ENCODE data around the gene GIT2. TPM values are rescaled to one million over a fixed set of nuclear protein-coding genes. Genes with fewer than 3 reads are reported as not detected.
A peak's percentile ranks its signal among the peaks of the same experiment; 100 is the strongest.

The GIT2 gene
- total and polyA plus RNA-seq, 2 of the 13 experiments (the other 11 are each of a cell fraction or from before 2014, with no cell fraction given), result 18.4 to 19.8 TPM

- H3K4me2 ChIP-seq (ENCODE audit: low read depth, low read length), result peak overlapping the region; percentile 28
- H3K36me3 ChIP-seq (replicated peaks in 1 of 2; ENCODE audit: control insufficient read depth in 1 of 2, insufficient read depth in 2 of 2, low read length in 2 of 2), result peaks cover 5 to 27% of the 10 kb centered on the region in 2 experiments; a peak in 4 of 5 replicates
- intact Hi-C loops (cut with micrococcal nuclease; ENCODE audit: unreplicated experiment), result no loop called here
- in situ Hi-C loops (cut with HindIII; ENCODE audit: extremely low pct_ligation_motif_present, low pct_unique_long_range_greater_than_20kb), result no loop called here
- no peaks in the 10 kb centered on the region for H3K27me3 ChIP-seq (ENCODE audit: control insufficient read depth in 1 of 2, insufficient read depth in 2 of 2, low read length in 2 of 2)
- H3K79me2 ChIP-seq (ENCODE audit: insufficient read depth, low read length), result peaks cover 2% of the 10 kb centered on the region
- FAIRE-seq, result peak; percentile 83
- no peaks in the 10 kb centered on the region for H4K20me1 ChIP-seq (ENCODE audit: insufficient read depth, low read length)
- no peaks in the 10 kb centered on the region for H3K9me3 ChIP-seq (ENCODE audit: low read length)
- ChIA-PET POLR2A (interaction anchor here (0.9 to 1.7 kb wide), 10 partner anchors 11 to 69 kb away, joined by 3 to 9 read pairs (median 5); partner anchors contain the start of genes ANKRD13A and C12orf76), CTCF (ENCODE audit: low intra/inter-chr PET ratio, low total read pairs) (no interaction called here)
- peak; percentile 67 for DNase-seq (ENCODE audit: low spot score)
- BruUV-seq (replicated peaks), result no TSS peak
- ATAC-seq, result no peak; the same call in 2 of the 3 replicates
- H3K4me1 ChIP-seq (ENCODE audit: insufficient read depth, low read length), result peaks cover 64% of the 10 kb centered on the region
- peak overlapping the region; percentile 75 for H3K27ac ChIP-seq (ENCODE audit: extremely low read length, insufficient read depth, low read length)
- WGBS (ENCODE audit: low lambda C conversion rate), result 56% methylated on average over 7 of the region's 7 CpGs
- peak overlapping the region; percentile 56; the same call in 1 of the 2 replicates for H3K9ac ChIP-seq (ENCODE audit: insufficient read depth, low read depth, low read length)
- H2AFZ ChIP-seq (ENCODE audit: low read length), result no peak overlapping the region
- H3K4me3 ChIP-seq (replicated peaks in 1 of 3; ENCODE audit: insufficient read depth in 1 of 3, low read depth in 2 of 3, low read length in 3 of 3), result no peak overlapping the region
- TF ChIP-seq GATAD1 (CRISPR knock-in tag; IDR thresholded peaks at IDR 0.05) (no peak), CERS6 (CRISPR knock-in tag; IDR thresholded peaks at IDR 0.05) (no peak), ZNF263 (CRISPR knock-in tag; IDR thresholded peaks at IDR 0.05) (peak; percentile 22; the same call in 1 of the 2 replicates), ZNF205 (CRISPR knock-in tag; IDR thresholded peaks at IDR 0.05) (no peak), MEF2D (CRISPR knock-in tag; IDR thresholded peaks at IDR 0.05) (peak; percentile 72; the same call in 1 of the 2 replicates), KDM5B (CRISPR knock-in tag; IDR thresholded peaks at IDR 0.05; ENCODE audit: borderline replicate concordance) (no peak), TEAD2 (CRISPR knock-in tag; IDR thresholded peaks at IDR 0.05) (no peak), GATAD2A (CRISPR knock-in tag; IDR thresholded peaks at IDR 0.05) (peak; percentile 92), HNRNPH1 (optimal IDR thresholded peaks at IDR 0.05; ENCODE audit: low read depth, low read length) (no peak), IKZF5 (CRISPR knock-in tag; IDR thresholded peaks at IDR 0.05) (peak; percentile 61; the same call in 1 of the 2 replicates), ZBTB7A (CRISPR knock-in tag; IDR thresholded peaks at IDR 0.05) (peak; percentile 65; the same call in 1 of the 2 replicates), NR2F1 (CRISPR knock-in tag; IDR thresholded peaks at IDR 0.05) (peak; percentile 82 to 93), MBD4 (IDR thresholded peaks at IDR 0.05; ENCODE audit: borderline replicate concordance, low read length) (no peak), NFYB (CRISPR knock-in tag; IDR thresholded peaks at IDR 0.05) (no peak), THAP8 (CRISPR knock-in tag; IDR thresholded peaks at IDR 0.05; ENCODE audit: borderline replicate concordance) (no peak), NCOR1 (IDR thresholded peaks at IDR 0.05; ENCODE audit: borderline replicate concordance, low read length) (peak; percentile 60; the same call in 1 of the 2 replicates), ZNF558 (CRISPR knock-in tag; IDR thresholded peaks at IDR 0.05; ENCODE audit: borderline replicate concordance) (no peak), ZNF850 (CRISPR knock-in tag; conservative IDR thresholded peaks at IDR 0.05) (no peak), MED1 (CRISPR knock-in tag; IDR thresholded peaks at IDR 0.05) (peak; percentile 96), ZNF343 (CRISPR knock-in tag; IDR thresholded peaks at IDR 0.05) (no peak), SIN3B (IDR thresholded peaks at IDR 0.05; ENCODE audit: low read length) (no peak), ZNF839 (CRISPR knock-in tag; IDR thresholded peaks at IDR 0.05; ENCODE audit: borderline replicate concordance) (no peak)
Observed at GRCh38 chr12:110035534-110036104, 39.5 kb upstream of the GIT2 start.

Measured in HepG2 (cell line).